DMS53 treated with DMSO at 0.1 percent for 48 hours (cell line): ENCODE measurements around the gene UBALD1.

Experiments
- DNase-seq: peaks from one replicate; lab custom pipeline; 2025; ENCODE audit not compliant: unreplicated experiment; lab: John Stamatoyannopoulos, UW

UBALD1 gene

DNA sequence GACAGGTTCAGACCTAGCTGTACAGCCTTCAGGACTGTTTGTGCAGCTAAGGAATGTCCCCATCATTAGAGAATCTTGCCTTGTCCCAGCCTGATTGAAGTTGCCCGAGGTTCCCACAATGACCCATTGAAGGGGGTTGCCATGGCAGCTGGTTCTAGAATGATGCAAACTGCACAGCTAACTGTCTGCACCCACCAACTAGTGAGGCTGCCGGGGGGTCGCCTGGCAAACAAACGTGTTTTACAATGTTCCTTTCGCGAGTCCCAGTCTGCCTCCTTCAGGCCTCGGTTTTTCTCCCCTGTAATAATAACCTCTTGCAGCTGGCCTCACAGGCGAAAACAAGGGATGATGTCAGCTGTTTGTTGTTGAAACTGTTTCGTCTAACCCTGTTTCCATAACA lies 53.1 kb downstream of the UBALD1 start:
- no peak for DNase-seq
